ENCODE measurements around the gene TGFB1. TPM values are rescaled to one million over a fixed set of nuclear protein-coding genes. Genes with fewer than 3 reads are reported as not detected.

Gene TGFB1
- total and polyA plus RNA-seq, 2 of the 13 experiments (the other 11 are each of a cell fraction or from before 2014, with no cell fraction given) = 4.1 to 5.4 TPM

DNA sequence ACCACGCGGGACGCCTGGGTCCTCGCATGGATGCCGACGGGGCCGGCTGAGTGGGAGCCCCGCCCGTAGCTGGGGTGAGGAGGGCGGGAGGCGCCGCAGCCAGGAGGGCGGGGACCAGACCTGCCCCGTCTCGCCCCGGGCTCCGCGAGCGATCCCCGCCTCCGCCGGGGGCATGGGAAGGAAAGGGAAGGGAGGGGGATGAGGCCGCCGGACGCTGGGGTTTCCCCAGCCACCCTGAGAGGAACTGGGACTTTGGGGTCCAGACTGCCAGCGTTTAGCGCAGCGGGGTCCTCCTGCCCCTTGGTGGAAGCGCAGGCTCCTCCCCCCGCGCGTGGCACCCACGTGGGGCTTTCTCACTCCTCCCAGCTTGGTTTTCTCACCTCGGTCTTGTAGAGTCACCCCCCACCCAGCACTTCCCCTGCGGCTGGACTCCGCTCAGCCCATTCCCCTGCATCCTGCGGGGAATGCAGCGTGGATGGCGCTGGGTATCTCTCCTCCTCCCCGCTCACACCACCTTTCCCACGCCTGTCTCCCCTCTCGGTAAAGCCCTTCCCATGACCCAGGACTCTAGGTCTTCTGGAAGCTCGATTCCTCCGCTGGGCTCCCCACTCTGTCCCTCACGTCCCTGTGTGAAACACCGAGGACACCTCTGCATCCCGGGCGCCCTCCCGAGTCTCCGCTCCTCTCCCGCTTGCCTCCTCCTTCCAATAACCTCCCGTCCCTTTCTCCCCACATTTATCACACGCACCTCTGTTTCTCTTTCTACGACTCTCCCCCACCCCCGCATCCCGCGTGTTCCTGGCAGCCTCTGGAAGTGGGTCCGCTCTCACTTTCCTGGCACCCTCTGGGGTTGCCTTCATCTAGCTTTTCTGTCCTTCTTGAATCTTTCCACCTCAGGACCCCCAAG lies 2.1 kb downstream of the TGFB1 start (continued):
- TF ChIP-seq, protein P1, sequence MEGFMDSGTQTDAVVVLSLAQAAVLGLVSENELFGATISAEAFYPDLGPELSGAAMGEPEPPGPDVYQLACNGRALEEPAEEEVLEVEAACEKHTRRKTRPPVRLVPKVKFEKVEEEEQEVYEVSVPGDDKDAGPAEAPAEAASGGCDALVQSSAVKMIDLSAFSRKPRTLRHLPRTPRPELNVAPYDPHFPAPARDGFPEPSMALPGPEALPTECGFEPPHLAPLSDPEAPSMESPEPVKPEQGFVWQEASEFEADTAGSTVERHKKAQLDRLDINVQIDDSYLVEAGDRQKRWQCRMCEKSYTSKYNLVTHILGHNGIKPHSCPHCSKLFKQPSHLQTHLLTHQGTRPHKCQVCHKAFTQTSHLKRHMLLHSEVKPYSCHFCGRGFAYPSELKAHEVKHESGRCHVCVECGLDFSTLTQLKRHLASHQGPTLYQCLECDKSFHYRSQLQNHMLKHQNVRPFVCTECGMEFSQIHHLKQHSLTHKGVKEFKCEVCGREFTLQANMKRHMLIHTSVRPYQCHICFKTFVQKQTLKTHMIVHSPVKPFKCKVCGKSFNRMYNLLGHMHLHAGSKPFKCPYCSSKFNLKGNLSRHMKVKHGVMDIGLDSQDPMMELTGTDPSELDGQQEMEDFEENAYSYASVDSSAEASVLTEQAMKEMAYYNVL (CRISPR knock-in tag; IDR thresholded peaks at IDR 0.05; ENCODE audit: borderline replicate concordance) = 0 out of 2 replicates have a peak, but pooled peaks have one; percentile 24
- TF ChIP-seq ZNF143 (CRISPR knock-in tag; IDR thresholded peaks at IDR 0.05) (no peak), NAIF1 (CRISPR knock-in tag; IDR thresholded peaks at IDR 0.05; ENCODE audit: borderline replicate concordance) (no peak), RORA (CRISPR knock-in tag; IDR thresholded peaks at IDR 0.05) (no peak), GATAD2A (CRISPR knock-in tag; IDR thresholded peaks at IDR 0.05) (no peak), ATF7 (IDR thresholded peaks at IDR 0.05) (no peak), ATF7 (CRISPR knock-in tag; IDR thresholded peaks at IDR 0.05) (no peak), MYNN (CRISPR knock-in tag; IDR thresholded peaks at IDR 0.05; ENCODE audit: low read depth) (no peak), SIN3A (IDR thresholded peaks at IDR 0.05; ENCODE audit: borderline replicate concordance, low read depth, low read length) (no peak), PHF20 (CRISPR knock-in tag; IDR thresholded peaks at IDR 0.05) (no peak), ZNF326 (CRISPR knock-in tag; IDR thresholded peaks at IDR 0.05; ENCODE audit: borderline replicate concordance) (no peak), KLF16 (CRISPR knock-in tag; IDR thresholded peaks at IDR 0.05) (peak in 1 of 2 experiments; percentile 30; a peak in 1 of 4 replicates), JUN (CRISPR knock-in tag; IDR thresholded peaks at IDR 0.05) (no peak), MED13 (CRISPR knock-in tag; IDR thresholded peaks at IDR 0.05) (no peak)
- TF ChIP-seq, protein P2, sequence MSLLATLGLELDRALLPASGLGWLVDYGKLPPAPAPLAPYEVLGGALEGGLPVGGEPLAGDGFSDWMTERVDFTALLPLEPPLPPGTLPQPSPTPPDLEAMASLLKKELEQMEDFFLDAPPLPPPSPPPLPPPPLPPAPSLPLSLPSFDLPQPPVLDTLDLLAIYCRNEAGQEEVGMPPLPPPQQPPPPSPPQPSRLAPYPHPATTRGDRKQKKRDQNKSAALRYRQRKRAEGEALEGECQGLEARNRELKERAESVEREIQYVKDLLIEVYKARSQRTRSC (CRISPR knock-in tag; IDR thresholded peaks at IDR 0.05; ENCODE audit: low read depth) = no peak
- TF ChIP-seq, protein P3, sequence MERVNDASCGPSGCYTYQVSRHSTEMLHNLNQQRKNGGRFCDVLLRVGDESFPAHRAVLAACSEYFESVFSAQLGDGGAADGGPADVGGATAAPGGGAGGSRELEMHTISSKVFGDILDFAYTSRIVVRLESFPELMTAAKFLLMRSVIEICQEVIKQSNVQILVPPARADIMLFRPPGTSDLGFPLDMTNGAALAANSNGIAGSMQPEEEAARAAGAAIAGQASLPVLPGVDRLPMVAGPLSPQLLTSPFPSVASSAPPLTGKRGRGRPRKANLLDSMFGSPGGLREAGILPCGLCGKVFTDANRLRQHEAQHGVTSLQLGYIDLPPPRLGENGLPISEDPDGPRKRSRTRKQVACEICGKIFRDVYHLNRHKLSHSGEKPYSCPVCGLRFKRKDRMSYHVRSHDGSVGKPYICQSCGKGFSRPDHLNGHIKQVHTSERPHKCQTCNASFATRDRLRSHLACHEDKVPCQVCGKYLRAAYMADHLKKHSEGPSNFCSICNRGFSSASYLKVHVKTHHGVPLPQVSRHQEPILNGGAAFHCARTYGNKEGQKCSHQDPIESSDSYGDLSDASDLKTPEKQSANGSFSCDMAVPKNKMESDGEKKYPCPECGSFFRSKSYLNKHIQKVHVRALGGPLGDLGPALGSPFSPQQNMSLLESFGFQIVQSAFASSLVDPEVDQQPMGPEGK (CRISPR knock-in tag; IDR thresholded peaks at IDR 0.05) = peak; percentile 53
- TF ChIP-seq, protein P4, sequence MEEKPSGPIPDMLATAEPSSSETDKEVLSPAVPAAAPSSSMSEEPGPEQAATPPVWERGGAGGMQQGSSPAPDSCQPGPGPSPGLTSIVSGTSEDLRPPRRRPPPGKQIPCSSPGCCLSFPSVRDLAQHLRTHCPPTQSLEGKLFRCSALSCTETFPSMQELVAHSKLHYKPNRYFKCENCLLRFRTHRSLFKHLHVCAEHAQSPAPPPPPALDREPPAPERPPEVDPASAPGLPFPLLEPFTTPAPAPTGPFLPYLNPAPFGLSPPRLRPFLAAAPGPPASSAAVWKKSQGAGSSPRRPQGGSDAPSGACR (CRISPR knock-in tag; IDR thresholded peaks at IDR 0.05) = no peak
- TF ChIP-seq, protein P5, sequence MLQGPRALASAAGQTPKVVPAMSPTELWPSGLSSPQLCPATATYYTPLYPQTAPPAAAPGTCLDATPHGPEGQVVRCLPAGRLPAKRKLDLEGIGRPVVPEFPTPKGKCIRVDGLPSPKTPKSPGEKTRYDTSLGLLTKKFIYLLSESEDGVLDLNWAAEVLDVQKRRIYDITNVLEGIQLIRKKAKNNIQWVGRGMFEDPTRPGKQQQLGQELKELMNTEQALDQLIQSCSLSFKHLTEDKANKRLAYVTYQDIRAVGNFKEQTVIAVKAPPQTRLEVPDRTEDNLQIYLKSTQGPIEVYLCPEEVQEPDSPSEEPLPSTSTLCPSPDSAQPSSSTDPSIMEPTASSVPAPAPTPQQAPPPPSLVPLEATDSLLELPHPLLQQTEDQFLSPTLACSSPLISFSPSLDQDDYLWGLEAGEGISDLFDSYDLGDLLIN (CRISPR knock-in tag; IDR thresholded peaks at IDR 0.05; ENCODE audit: borderline replicate concordance) = no peak
- TF ChIP-seq, protein P6, sequence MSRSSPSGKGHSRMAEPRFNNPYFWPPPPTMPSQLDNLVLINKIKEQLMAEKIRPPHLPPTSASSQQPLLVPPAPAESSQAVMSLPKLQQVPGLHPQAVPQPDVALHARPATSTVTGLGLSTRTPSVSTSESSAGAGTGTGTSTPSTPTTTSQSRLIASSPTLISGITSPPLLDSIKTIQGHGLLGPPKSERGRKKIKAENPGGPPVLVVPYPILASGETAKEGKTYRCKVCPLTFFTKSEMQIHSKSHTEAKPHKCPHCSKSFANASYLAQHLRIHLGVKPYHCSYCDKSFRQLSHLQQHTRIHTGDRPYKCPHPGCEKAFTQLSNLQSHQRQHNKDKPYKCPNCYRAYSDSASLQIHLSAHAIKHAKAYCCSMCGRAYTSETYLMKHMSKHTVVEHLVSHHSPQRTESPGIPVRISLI (CRISPR knock-in tag; IDR thresholded peaks at IDR 0.05; ENCODE audit: borderline replicate concordance) = no peak
- TF ChIP-seq, protein P7, sequence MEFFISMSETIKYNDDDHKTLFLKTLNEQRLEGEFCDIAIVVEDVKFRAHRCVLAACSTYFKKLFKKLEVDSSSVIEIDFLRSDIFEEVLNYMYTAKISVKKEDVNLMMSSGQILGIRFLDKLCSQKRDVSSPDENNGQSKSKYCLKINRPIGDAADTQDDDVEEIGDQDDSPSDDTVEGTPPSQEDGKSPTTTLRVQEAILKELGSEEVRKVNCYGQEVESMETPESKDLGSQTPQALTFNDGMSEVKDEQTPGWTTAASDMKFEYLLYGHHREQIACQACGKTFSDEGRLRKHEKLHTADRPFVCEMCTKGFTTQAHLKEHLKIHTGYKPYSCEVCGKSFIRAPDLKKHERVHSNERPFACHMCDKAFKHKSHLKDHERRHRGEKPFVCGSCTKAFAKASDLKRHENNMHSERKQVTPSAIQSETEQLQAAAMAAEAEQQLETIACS (CRISPR knock-in tag; IDR thresholded peaks at IDR 0.05) = no peak

Measured in HepG2 (cell line).